Raji (cell line): ENCODE results near the gene ATP2C2.

Source experiments
- POLR2A ChIP-seq: IDR thresholded peaks from 2 replicates; pipeline ENCODE4 v1.6.1; 2011; ENCODE audit warnings: low read depth, low read length, control low read depth; ENCODE audit not compliant: insufficient read depth

ATP2C2 gene

DNA sequence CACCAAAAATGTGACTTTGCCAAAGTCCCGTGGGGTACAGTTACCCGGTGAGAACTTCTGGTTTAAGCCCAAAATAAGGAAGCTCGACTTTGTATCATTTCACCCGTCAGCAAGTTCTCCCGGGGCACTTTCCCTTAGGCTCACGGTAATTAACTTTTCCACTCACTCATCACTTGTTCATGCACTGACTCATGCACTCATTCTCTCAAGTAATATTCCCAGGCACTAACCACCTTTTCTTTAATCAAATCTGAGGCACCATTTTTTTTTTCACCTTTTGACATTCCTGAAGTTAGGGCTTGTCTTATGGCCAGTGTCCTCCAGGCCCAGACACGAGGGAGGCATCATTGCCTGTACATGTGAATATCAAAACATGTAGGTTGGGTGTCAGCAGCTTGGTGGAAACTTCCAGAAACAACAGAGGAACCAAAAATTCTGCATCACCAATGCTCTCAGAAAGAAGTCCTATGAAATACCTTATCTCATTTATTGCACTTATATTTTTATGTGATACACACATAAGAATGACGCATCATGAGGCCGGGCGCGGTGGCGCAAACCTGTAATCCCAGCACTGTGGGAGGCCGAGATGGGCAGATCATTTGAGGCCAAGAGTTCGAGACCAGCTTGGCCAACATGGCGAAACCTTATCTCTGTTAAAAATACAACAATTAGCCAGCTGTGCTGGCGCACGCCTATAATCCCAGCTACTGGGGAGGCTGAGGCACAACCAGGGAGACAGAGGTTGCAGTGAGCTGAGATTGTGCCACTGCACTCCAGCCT, 36.1 kb upstream of the ATP2C2 start:
- no peak for TF ChIP-seq POLR2A

GRCh38 chr16:84332975-84333684, 35.2 kb upstream of the ATP2C2 start:
- no peak for TF ChIP-seq POLR2A

GRCh38 chr16:84334058-84334457, 34.3 kb upstream of the ATP2C2 start:
- TF ChIP-seq POLR2A: no peak

DNA sequence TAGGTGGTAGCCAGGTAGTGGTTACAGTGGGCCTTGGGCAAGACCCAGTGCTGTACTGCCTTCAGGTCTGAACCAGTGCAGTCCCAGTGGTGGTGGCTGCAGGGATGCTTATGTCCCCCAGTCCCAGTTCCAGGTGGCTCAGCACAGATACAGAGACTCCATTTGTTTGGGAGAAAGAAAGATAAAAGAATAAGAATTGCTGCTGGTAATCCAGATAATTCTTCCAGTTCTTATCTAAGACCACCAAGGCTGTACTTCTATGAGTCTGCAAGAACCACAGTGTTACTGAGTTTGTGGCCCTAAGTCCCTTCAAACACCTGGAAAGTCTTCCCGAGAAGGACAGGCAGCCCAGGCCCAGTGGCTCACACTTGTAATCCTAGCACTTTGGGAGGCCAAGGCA, 33.9 kb upstream of the ATP2C2 start:
- TF ChIP-seq POLR2A: no peak

DNA sequence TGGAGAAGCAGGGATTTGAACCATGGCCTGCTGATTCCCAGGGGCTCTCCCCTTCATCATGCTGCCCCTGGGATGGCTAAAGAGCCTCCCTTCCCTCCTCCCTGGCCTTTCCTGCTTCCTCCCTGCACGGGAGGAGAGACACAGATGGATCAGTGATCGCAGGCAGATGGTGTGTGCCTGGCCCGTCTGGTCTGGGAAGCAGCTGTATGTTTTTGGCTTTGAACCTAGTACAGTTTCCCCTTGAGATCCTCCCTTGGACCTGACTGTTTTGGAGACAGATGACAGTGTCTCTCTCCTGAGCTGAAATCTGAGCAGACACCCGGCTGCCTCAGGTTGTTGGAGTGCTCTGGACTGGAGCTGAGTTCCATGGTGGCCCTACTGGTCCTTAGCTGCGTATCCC, 29.0 kb upstream of the ATP2C2 start:
- no peak for TF ChIP-seq POLR2A

GRCh38 chr16:84339766-84340165, 28.6 kb upstream of the ATP2C2 start:
- TF ChIP-seq POLR2A: no peak

- no peak for TF ChIP-seq POLR2A
These were observed 27.9 kb upstream of the ATP2C2 start for GRCh38 chr16:84340325-84341040.

DNA sequence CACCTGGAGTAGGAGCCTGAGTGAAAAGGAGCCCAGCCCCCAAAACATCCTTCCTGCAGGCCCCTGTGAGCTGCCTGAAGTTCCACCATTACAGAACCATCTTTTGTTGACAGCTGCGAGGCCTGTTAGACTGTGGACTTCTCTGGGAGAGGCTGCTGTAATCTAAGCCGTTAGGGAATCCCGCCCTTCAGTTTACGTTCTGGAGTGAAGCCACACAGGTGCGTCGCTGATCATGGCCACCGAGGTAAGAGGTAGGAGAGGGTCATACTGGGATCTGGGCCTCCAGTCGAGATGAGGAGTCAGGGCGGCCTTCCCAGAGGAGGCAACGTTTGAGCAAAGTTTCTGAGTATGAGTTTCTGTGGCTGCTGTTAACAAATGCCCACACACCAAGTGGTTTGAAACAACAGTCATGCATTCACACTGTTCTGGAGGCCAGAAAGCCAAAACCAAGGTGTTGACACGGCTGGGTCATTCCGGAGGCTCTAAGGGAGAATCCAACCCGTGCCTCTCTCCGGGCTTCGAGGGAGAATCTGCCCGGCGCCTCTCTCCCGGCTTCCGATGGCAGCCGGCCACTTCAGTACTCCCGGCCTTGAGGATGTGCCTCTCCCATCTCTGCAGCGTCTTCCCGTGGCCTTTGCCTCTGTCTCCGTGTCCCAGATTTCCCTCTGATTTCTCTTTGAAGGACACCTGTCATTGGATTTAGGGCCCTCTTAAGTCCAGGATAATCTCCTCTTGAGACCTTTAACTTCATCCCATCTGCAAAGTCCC, 26.6 kb upstream of the ATP2C2 start:
- no peak for TF ChIP-seq POLR2A

GRCh38 chr16:84344781-84345180, 23.6 kb upstream of the ATP2C2 start:
- no peak for TF ChIP-seq POLR2A

DNA sequence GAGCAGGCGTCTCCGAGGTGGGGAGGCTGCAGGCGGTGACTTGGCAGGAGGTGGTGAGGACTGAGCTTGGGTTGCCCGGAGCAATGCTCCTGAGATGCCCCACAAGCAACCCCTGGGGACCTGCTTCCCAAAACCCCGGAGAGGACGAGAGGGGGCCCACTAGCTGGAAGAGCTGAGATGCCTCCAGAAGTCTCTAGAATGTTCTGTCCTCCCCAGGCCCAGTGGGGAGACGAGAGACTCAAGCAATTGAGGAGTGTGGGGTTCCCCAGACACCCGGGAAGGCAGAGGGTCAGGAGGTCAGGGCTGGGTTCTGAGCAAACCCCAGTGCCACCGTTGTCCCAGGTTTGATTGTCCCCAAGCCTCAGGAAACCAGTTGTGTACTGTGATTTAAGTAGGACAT, 21.2 kb upstream of the ATP2C2 start:
- no peak for TF ChIP-seq POLR2A

DNA sequence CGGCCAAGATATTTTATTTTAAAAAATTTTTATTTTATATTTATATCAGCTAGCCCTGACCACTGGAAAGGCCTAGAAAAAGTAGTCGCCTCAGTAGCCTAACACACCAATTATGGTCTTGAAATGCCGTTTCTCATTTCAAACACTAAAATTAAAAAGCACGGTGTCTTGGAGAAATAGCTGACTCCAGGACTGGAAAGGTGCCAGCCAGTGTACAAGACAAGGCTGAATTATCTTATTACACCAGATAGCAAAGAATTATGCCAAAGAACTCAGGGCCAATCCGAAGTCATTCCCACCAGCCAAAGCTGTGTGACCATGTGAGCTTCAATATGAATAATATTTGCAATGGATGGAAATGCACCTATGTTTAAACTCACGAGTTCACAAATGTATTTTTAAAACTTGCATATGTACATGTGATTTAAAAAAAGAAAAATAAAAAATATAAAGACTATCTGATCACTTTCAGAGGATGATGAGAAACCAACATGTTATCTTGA, 19.9 kb upstream of the ATP2C2 start:
- TF ChIP-seq POLR2A: no peak

GRCh38 chr16:84349862-84350684, 18.3 kb upstream of the ATP2C2 start:
- TF ChIP-seq POLR2A: no peak

GRCh38 chr16:84350685-84351400, 17.5 kb upstream of the ATP2C2 start:
- no peak for TF ChIP-seq POLR2A
